ENCODE data around the gene FRMD4A. TPM values are rescaled to one million over a fixed set of nuclear protein-coding genes. Genes with fewer than 3 reads are reported as not detected.

FRMD4A gene
- polyA plus RNA-seq, 1 of the 3 experiments (the other 2 are of a cell fraction): 37.7 TPM

DNA sequence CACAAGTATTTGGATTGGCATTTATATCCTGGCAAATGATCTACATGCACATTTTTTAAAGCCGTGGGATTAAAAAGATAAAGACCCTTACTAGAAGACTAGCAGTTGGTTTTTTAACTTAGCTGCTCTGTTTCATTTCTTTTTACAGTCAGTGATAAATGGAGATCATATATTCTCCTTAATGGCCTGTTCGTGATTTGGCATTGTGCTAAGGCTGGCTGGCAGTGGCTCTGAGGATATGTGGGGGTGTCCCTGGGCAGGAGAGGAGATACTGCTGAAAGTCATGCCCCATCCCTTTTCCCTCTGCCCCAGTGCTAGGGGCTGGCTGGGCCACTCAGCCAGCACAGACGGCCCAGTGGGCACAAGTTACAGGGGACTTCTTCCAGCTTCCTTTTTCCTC is 402.3 kb downstream of the FRMD4A start:
- Histone ChIP-seq H3K27ac (ENCODE audit: low read depth in 2 of 2, low read length in 1 of 2) (peak overlapping the region; percentile 31 to 47), H3K4me2 (0 out of 2 replicates have a peak overlapping the region, but pooled peaks have one; percentile 19), H3K79me2 (ENCODE audit: insufficient read depth) (peaks cover 4% of the 10 kb centered on the region; the same call in 1 of the 2 replicates), H3K4me3 (ENCODE audit: low read depth in 2 of 2, low read length in 1 of 2) (no peak overlapping the region), H3K9ac (peak overlapping the region; percentile 22; the same call in 1 of the 2 replicates), H4K20me1 (ENCODE audit: insufficient read depth) (no peaks in the 10 kb centered on the region), H3K4me1 (ENCODE audit: control insufficient read depth in 1 of 2, insufficient read depth in 2 of 2, low read depth in 1 of 2, low read length in 1 of 2) (peaks cover 4 to 9% of the 10 kb centered on the region in 2 experiments; a peak in 2 of 4 replicates), H3F3A (replicated peaks; ENCODE audit: insufficient read depth) (peaks cover 29% of the 10 kb centered on the region), H3K9me2 (no peaks in the 10 kb centered on the region), H3K27me3 (ENCODE audit: insufficient read depth) (no peaks in the 10 kb centered on the region), H3K36me3 (replicated peaks in 1 of 2; ENCODE audit: control insufficient read depth in 1 of 2, insufficient read depth in 2 of 2, low read length in 1 of 2) (peaks cover 0 to 5% of the 10 kb centered on the region in 2 experiments), H3K9me3 (no peaks in the 10 kb centered on the region), H2AFZ (ENCODE audit: low read depth) (peak overlapping the region; percentile 32; the same call in 1 of the 2 replicates)
- ChIA-PET POLR2A (interaction anchor here (0.6 kb wide), 1 partner anchor 115 kb away, joined by 3 read pairs; no protein-coding TSS in a partner anchor), CTCF (interaction anchor here (1.1 kb wide), 1 partner anchor 14 kb away, joined by 3 read pairs; no protein-coding TSS in a partner anchor)
- peak; percentile 37 for DNase-seq
- 22% methylated on average over 3 of the region's 3 CpGs for WGBS (ENCODE audit: low lambda C conversion rate)
- no peak for TF ChIP-seq GATA2 (CRISPR knock-in tag; IDR thresholded peaks at IDR 0.05)
- no peak for TF ChIP-seq EP300 (IDR thresholded peaks at IDR 0.05; ENCODE audit: borderline replicate concordance in 1 of 2, low read depth in 1 of 2, low read length in 1 of 2)
- no peak for TF ChIP-seq EZH2phosphoT487 (IDR thresholded peaks at IDR 0.05; ENCODE audit: borderline replicate concordance, low read depth)
- no peak for TF ChIP-seq TAF1 (IDR thresholded peaks at IDR 0.05; ENCODE audit: borderline replicate concordance, low read depth, low read length)
- TF ChIP-seq, protein P1, sequence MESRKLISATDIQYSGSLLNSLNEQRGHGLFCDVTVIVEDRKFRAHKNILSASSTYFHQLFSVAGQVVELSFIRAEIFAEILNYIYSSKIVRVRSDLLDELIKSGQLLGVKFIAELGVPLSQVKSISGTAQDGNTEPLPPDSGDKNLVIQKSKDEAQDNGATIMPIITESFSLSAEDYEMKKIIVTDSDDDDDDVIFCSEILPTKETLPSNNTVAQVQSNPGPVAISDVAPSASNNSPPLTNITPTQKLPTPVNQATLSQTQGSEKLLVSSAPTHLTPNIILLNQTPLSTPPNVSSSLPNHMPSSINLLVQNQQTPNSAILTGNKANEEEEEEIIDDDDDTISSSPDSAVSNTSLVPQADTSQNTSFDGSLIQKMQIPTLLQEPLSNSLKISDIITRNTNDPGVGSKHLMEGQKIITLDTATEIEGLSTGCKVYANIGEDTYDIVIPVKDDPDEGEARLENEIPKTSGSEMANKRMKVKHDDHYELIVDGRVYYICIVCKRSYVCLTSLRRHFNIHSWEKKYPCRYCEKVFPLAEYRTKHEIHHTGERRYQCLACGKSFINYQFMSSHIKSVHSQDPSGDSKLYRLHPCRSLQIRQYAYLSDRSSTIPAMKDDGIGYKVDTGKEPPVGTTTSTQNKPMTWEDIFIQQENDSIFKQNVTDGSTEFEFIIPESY (IDR thresholded peaks at IDR 0.05; ENCODE audit: borderline replicate concordance, low read depth): no peak
- TF ChIP-seq JUND (IDR thresholded peaks at IDR 0.05): no peak
- TF ChIP-seq, protein P2, sequence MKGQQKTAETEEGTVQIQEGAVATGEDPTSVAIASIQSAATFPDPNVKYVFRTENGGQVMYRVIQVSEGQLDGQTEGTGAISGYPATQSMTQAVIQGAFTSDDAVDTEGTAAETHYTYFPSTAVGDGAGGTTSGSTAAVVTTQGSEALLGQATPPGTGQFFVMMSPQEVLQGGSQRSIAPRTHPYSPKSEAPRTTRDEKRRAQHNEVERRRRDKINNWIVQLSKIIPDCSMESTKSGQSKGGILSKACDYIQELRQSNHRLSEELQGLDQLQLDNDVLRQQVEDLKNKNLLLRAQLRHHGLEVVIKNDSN (IDR thresholded peaks at IDR 0.05; ENCODE audit: borderline replicate concordance, low read depth): no peak
- TF ChIP-seq SIN3A (IDR thresholded peaks at IDR 0.05; ENCODE audit: borderline replicate concordance, low read depth, low read length): no peak
- TF ChIP-seq TCF12 (IDR thresholded peaks at IDR 0.05): no peak
- no peak for TF ChIP-seq YY1 (IDR thresholded peaks at IDR 0.05; ENCODE audit: low read depth)
- TF ChIP-seq MEF2A (IDR thresholded peaks at IDR 0.05; ENCODE audit: borderline replicate concordance, low read depth): no peak

DNA sequence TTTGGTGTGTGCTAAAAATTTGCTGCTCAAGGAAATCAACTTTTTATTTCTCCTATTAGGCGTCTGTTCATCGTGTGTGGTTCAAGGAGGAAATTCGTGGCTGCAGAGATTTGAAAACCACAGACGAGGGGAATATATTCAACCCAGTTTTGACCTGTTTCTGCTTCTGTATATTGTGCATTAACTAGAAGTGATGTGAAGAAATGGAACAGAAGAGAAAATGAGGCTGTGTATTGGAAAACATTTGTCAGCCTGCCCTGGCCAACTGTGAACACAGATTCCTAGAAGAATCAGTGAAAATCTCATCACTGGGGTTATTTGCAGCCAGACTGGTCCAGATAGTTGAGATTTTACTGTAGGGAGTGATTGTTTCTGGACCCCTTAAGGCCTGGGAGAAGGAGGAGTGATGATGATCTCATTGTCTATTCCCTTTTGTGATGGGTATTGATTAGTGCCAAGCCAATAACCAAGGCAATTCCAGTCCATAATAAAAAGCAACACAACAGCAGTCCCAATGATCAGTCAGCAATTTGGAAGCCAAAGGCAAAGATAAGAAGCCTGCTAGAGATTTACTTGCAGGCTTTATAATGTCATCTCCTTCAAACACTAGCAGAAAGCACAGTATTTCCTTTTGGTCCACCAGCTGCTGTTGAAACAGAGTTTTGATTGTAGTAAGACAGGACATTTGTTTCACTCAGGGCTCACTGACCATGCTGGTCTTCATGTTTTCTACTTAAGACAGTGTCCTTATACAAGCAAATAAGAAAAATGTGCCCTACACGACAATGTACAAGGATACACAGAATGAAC is 404.5 kb downstream of the FRMD4A start:
- H2AFZ ChIP-seq (ENCODE audit: low read depth): no peak overlapping the region
- DNase-seq: no peak
- no peaks in the 10 kb centered on the region for H3K9me3 ChIP-seq
- peaks cover 0 to 5% of the 10 kb centered on the region in 2 experiments for H3K36me3 ChIP-seq (replicated peaks in 1 of 2; ENCODE audit: control insufficient read depth in 1 of 2, insufficient read depth in 2 of 2, low read length in 1 of 2)
- no peaks in the 10 kb centered on the region for H3K9me2 ChIP-seq
- H3K79me2 ChIP-seq (ENCODE audit: insufficient read depth): peaks cover 8% of the 10 kb centered on the region; the same call in 1 of the 2 replicates
- WGBS (ENCODE audit: low lambda C conversion rate): 55% methylated on average over 5 of the region's 5 CpGs
- H3K27ac ChIP-seq (ENCODE audit: low read depth in 2 of 2, low read length in 1 of 2): peak overlapping the region in 1 of 2 experiments; percentile 37; a peak in 2 of 4 replicates
- peaks cover 36% of the 10 kb centered on the region for H3F3A ChIP-seq (replicated peaks; ENCODE audit: insufficient read depth)
- no peak overlapping the region for H3K9ac ChIP-seq
- no peaks in the 10 kb centered on the region for H3K27me3 ChIP-seq (ENCODE audit: insufficient read depth)
- H3K4me3 ChIP-seq (ENCODE audit: low read depth in 2 of 2, low read length in 1 of 2): no peak overlapping the region
- ChIA-PET CTCF (no interaction called here), POLR2A (no interaction called here)
- no peaks in the 10 kb centered on the region for H4K20me1 ChIP-seq (ENCODE audit: insufficient read depth)
- H3K4me1 ChIP-seq (ENCODE audit: control insufficient read depth in 1 of 2, insufficient read depth in 2 of 2, low read depth in 1 of 2, low read length in 1 of 2): peaks cover 7 to 9% of the 10 kb centered on the region in 2 experiments; a peak in 3 of 4 replicates
- TF ChIP-seq GATA2 (CRISPR knock-in tag; IDR thresholded peaks at IDR 0.05) (no peak), TCF12 (IDR thresholded peaks at IDR 0.05) (peak; percentile 46)
- H3K4me2 ChIP-seq: no peak overlapping the region
